ENCODE measurements around the gene NEDD8.

The NEDD8 gene

DNA sequence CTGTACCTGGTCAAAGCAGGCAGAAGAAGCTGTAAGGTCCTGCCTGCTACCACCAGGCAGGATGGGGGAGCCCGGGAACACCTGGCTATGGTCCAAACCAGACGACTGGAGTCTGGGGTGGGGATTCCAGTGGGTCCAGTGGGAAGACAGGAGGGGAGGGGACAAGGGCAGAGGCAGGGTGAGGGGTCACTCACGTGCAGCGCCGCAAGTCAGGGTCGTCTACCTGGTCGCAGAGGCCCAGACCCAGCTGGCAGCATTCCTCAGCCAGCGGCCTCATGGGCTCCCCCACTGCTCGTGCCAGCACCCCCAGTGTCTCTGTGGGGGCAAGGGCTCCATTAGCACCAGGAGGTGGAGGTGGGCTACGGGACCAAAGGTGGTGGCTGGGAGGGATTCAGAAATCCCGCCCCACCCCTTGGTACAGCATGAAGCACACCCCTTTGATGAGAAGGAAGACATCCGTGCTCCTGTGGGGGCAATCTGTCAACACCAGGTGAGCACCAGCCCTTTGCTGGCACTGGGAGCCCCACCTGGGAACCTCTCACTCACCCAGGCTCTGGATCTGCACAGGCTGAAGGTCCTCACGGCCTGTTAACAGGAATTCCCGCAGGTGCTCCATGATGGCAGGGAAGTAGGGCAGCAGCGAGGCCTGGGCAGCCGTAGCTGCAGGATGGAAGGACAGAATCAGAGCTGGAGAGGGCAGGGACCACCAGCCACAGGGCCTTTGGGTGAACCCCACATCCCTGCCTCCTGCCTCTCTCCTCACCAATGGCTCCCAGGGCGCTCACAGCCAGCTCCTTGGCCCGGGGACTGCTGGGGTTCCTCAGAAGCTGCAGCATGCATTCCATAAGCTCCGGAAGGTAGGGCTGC lies 47.8 kb downstream of the NEDD8 start:
- TF ChIP-seq CREB1 (IDR thresholded peaks at IDR 0.05; ENCODE audit: low read depth) (no peak), NFIC (IDR thresholded peaks at IDR 0.05) (no peak), ZBTB7A (IDR thresholded peaks at IDR 0.05; ENCODE audit: low read depth) (no peak), EP300 (IDR thresholded peaks at IDR 0.05; ENCODE audit: borderline replicate concordance) (no peak), TEAD4 (IDR thresholded peaks at IDR 0.05) (no peak), CEBPB (IDR thresholded peaks at IDR 0.05) (no peak), YY1 (IDR thresholded peaks at IDR 0.05; ENCODE audit: low read depth) (no peak), TCF12 (IDR thresholded peaks at IDR 0.05; ENCODE audit: low read depth) (no peak), FOXM1 (IDR thresholded peaks at IDR 0.05; ENCODE audit: borderline replicate concordance, low read depth) (no peak)
- TF ChIP-seq, protein P1, sequence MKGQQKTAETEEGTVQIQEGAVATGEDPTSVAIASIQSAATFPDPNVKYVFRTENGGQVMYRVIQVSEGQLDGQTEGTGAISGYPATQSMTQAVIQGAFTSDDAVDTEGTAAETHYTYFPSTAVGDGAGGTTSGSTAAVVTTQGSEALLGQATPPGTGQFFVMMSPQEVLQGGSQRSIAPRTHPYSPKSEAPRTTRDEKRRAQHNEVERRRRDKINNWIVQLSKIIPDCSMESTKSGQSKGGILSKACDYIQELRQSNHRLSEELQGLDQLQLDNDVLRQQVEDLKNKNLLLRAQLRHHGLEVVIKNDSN (IDR thresholded peaks at IDR 0.05) = no peak

DNA sequence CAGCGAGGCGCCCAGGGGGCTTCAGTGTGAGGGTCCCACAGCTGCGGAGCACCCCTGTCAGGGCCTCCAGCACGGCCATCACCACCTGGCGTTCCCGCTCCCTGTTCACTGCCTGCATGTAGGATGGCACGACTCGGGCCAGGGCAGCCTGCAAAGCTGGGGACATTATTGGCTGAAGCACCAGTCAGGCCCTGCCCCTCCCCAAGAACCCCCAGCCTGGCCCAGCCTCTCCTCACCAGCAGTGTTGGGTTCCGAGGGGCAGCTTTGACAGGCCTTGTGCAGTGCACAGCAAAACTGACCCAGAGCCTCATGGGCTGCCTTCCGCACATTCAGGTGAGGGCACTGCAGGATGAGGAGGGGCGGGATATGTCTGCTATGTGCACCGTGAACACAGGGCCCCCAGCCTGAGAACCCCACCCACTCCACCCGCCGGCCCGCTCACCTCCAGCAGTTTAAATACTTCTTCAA lies 49.1 kb downstream of the NEDD8 start:
- no peak for TF ChIP-seq CREB1 (IDR thresholded peaks at IDR 0.05; ENCODE audit: low read depth)
- no peak for TF ChIP-seq TAF1 (IDR thresholded peaks at IDR 0.05; ENCODE audit: low read depth)
- TF ChIP-seq, protein P2, sequence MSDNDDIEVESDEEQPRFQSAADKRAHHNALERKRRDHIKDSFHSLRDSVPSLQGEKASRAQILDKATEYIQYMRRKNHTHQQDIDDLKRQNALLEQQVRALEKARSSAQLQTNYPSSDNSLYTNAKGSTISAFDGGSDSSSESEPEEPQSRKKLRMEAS (IDR thresholded peaks at IDR 0.05) = no peak
- TF ChIP-seq TEAD4 (IDR thresholded peaks at IDR 0.05) = no peak
- TF ChIP-seq, protein P3, sequence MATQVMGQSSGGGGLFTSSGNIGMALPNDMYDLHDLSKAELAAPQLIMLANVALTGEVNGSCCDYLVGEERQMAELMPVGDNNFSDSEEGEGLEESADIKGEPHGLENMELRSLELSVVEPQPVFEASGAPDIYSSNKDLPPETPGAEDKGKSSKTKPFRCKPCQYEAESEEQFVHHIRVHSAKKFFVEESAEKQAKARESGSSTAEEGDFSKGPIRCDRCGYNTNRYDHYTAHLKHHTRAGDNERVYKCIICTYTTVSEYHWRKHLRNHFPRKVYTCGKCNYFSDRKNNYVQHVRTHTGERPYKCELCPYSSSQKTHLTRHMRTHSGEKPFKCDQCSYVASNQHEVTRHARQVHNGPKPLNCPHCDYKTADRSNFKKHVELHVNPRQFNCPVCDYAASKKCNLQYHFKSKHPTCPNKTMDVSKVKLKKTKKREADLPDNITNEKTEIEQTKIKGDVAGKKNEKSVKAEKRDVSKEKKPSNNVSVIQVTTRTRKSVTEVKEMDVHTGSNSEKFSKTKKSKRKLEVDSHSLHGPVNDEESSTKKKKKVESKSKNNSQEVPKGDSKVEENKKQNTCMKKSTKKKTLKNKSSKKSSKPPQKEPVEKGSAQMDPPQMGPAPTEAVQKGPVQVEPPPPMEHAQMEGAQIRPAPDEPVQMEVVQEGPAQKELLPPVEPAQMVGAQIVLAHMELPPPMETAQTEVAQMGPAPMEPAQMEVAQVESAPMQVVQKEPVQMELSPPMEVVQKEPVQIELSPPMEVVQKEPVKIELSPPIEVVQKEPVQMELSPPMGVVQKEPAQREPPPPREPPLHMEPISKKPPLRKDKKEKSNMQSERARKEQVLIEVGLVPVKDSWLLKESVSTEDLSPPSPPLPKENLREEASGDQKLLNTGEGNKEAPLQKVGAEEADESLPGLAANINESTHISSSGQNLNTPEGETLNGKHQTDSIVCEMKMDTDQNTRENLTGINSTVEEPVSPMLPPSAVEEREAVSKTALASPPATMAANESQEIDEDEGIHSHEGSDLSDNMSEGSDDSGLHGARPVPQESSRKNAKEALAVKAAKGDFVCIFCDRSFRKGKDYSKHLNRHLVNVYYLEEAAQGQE (IDR thresholded peaks at IDR 0.05; ENCODE audit: low read depth) = no peak
- TF ChIP-seq EGR1 (IDR thresholded peaks at IDR 0.05) = no peak
- no peak for TF ChIP-seq ZBTB7A (IDR thresholded peaks at IDR 0.05; ENCODE audit: low read depth)
- TF ChIP-seq CEBPB (IDR thresholded peaks at IDR 0.05) = no peak
- no peak for TF ChIP-seq NFIC (IDR thresholded peaks at IDR 0.05)

DNA sequence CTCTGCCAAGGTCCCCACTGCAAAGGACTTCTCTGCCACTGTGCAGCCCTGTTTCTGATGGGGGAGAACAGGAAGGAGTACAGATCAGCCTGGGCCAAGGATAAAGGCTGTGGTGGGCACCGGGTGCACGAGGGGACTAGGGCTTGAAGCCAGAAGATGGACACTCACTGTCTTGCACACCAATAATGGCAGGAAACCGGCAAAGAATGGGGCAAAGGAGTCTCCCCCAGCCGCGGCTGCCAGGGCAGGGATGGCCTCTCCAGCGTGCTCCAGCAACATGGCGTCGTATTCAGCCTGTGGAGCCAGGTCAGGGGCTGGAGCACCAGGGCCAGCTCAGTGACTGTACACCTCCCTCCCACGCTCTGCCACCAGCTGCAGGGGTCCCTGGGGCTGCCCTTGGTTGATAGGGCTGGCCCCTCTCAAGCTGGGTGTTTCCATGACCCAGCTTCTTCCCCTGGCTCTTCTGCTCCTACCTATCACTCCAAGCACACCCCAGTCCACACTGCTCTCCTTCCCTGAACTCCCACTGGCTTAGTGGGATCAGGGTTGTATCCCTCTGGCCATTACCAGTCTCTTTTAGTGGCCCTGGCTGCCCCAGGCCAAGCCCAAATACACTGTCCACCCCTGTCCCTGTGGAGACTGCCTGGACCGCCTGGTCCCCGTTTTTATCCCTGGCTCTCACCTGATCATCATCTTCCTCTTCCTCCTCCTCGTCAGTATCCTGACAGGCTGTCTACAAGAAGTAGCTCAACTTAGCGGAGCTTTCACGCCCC lies 49.9 kb downstream of the NEDD8 start:
- no peak for TF ChIP-seq NFIC (IDR thresholded peaks at IDR 0.05)
- TF ChIP-seq YY1 (IDR thresholded peaks at IDR 0.05; ENCODE audit: low read depth) = no peak
- TF ChIP-seq EGR1 (IDR thresholded peaks at IDR 0.05) = no peak
- TF ChIP-seq TEAD4 (IDR thresholded peaks at IDR 0.05) = no peak
- TF ChIP-seq, protein P3 (IDR thresholded peaks at IDR 0.05; ENCODE audit: low read depth) = no peak
- TF ChIP-seq ZBTB7A (IDR thresholded peaks at IDR 0.05; ENCODE audit: low read depth) = no peak
- TF ChIP-seq EP300 (IDR thresholded peaks at IDR 0.05; ENCODE audit: borderline replicate concordance) = no peak
- TF ChIP-seq, protein P1 (IDR thresholded peaks at IDR 0.05) = no peak
- TF ChIP-seq CEBPB (IDR thresholded peaks at IDR 0.05) = no peak
- TF ChIP-seq, protein P2 (IDR thresholded peaks at IDR 0.05) = no peak
- TF ChIP-seq FOXM1 (IDR thresholded peaks at IDR 0.05; ENCODE audit: borderline replicate concordance, low read depth) = no peak
- TF ChIP-seq TAF1 (IDR thresholded peaks at IDR 0.05; ENCODE audit: low read depth) = no peak
- TF ChIP-seq RAD21 (IDR thresholded peaks at IDR 0.05; ENCODE audit: low read depth) = no peak
- TF ChIP-seq TCF12 (IDR thresholded peaks at IDR 0.05; ENCODE audit: low read depth) = no peak
- TF ChIP-seq CREB1 (IDR thresholded peaks at IDR 0.05; ENCODE audit: low read depth) = no peak

DNA sequence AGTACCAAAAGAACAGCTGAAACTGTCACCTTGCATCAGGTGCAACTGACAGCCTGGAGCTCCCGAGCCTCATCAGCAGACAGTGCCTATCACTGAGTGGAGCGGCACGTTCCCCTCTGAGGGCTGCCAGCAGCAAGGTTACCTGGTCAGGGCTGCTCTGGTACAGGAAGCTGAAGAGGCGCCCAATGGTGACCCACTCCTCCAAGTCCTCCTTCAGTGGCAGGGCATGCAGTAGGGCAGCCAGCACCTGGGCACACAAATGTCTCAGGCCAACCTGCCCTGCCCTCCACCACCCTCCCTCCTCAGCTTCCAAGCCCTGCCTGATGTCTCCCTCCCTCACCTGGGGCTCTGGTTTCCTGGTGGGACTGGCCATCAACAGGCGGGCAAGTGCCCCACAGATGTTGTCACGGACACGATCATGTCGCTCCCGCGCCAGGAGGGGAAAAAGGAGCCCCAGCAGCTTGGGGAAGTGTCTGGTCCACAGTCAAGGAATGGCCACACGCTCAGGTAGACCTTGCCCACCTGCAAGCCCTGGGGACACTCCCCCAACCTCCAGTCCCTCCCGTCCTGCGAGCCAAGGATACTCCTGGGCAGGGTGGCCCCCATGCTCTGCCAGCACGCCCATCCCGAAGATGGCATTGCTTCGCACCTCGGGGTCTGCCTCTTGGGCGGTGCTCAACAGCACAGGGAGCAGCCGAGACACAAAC lies 50.6 kb downstream of the NEDD8 start:
- no peak for TF ChIP-seq RAD21 (IDR thresholded peaks at IDR 0.05; ENCODE audit: low read depth)
- TF ChIP-seq EP300 (IDR thresholded peaks at IDR 0.05; ENCODE audit: borderline replicate concordance) = no peak
- TF ChIP-seq, protein P3 (IDR thresholded peaks at IDR 0.05; ENCODE audit: low read depth) = no peak
- TF ChIP-seq YY1 (IDR thresholded peaks at IDR 0.05; ENCODE audit: low read depth) = no peak
- TF ChIP-seq, protein P2 (IDR thresholded peaks at IDR 0.05) = no peak
- no peak for TF ChIP-seq NFIC (IDR thresholded peaks at IDR 0.05)
- TF ChIP-seq CEBPB (IDR thresholded peaks at IDR 0.05) = no peak
- TF ChIP-seq CREB1 (IDR thresholded peaks at IDR 0.05; ENCODE audit: low read depth) = no peak
- TF ChIP-seq FOXM1 (IDR thresholded peaks at IDR 0.05; ENCODE audit: borderline replicate concordance, low read depth) = no peak
- no peak for TF ChIP-seq TCF12 (IDR thresholded peaks at IDR 0.05; ENCODE audit: low read depth)
- TF ChIP-seq, protein P1 (IDR thresholded peaks at IDR 0.05) = no peak
- TF ChIP-seq ZBTB7A (IDR thresholded peaks at IDR 0.05; ENCODE audit: low read depth) = no peak
- TF ChIP-seq EGR1 (IDR thresholded peaks at IDR 0.05) = no peak
- TF ChIP-seq TAF1 (IDR thresholded peaks at IDR 0.05; ENCODE audit: low read depth) = no peak

Measured in Ishikawa (cell line).